Measurements from ENCODE around the gene NT5M.

Gene NT5M

GRCh38 chr17:17356149-17356930, 53.2 kb downstream of the NT5M start:
- DNase-seq, result peak; percentile 76

- no peak for DNase-seq
Observed at GRCh38 chr17:17356931-17357270, 53.7 kb downstream of the NT5M start.

- no peak for DNase-seq
Observed at GRCh38 chr17:17358060-17358751, 55.0 kb downstream of the NT5M start.

GRCh38 chr17:17358866-17359265, 55.7 kb downstream of the NT5M start:
- DNase-seq, result no peak

GRCh38 chr17:17359271-17359670, 56.1 kb downstream of the NT5M start:
- no peak for DNase-seq

GRCh38 chr17:17360087-17360730, 57.0 kb downstream of the NT5M start:
- no peak for DNase-seq

GRCh38 chr17:17361543-17361866, 58.3 kb downstream of the NT5M start:
- no peak for DNase-seq

- no peak for DNase-seq
Observed at GRCh38 chr17:17361867-17362539, 58.8 kb downstream of the NT5M start.

- no peak for DNase-seq
Observed at GRCh38 chr17:17362540-17362930, 59.4 kb downstream of the NT5M start.

GRCh38 chr17:17363638-17364337, 60.6 kb downstream of the NT5M start:
- DNase-seq, result no peak

- no peak for DNase-seq
Observed at GRCh38 chr17:17364338-17364667, 61.1 kb downstream of the NT5M start.

GRCh38 chr17:17365476-17366110, 62.4 kb downstream of the NT5M start:
- no peak for DNase-seq

- no peak for DNase-seq
Observed at GRCh38 chr17:17366235-17366634, 63.1 kb downstream of the NT5M start.

GRCh38 chr17:17366941-17367875, 64.0 kb downstream of the NT5M start:
- DNase-seq, result no peak

GRCh38 chr17:17367931-17368330, 64.8 kb downstream of the NT5M start:
- no peak for DNase-seq

- no peak for DNase-seq
Observed at GRCh38 chr17:17370711-17371110, 67.5 kb downstream of the NT5M start.

GRCh38 chr17:17372856-17373520, 69.8 kb downstream of the NT5M start:
- no peak for DNase-seq

- no peak for DNase-seq
Observed at GRCh38 chr17:17375841-17376240, 72.7 kb downstream of the NT5M start.

GRCh38 chr17:17376362-17376761, 73.2 kb downstream of the NT5M start:
- DNase-seq, result no peak

GRCh38 chr17:17377071-17377967, 74.1 kb downstream of the NT5M start:
- no peak for DNase-seq
